ENCODE results near the gene GTF3C6. TPM values are rescaled to one million over a fixed set of nuclear protein-coding genes. Genes with fewer than 3 reads are reported as not detected.

The GTF3C6 gene
- total and polyA plus RNA-seq, 2 donors from 2014 or later: 78.1 to 128 TPM

DNA sequence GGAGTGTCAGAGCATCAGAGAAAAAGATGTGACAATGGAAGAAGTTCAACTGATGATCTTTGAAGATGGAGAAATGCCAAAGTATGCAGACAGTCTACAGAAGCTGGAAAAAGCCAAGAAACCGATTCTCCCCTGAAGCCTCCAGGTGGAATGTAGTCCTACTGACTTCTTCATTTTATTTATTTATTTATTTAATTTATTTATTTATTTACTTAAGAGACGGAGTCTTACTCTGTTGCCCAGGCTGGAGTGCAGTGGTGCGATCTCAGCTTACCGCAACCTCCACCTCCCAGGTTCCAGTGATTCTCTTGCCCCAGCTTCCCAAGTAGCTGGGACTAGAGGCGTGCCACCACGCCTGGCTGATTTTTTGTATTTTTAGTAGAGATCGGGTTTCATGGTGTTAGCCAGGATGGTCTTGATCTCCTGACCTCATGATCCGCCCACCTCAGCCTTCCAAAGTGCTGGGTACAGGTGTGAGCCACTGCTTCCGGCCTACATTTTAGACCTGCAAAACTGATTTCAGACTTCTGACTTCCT lies 21.1 kb downstream of the GTF3C6 start:
- no peaks in the 10 kb centered on the region for H3K9me3 ChIP-seq (ENCODE audit: control insufficient read depth in 2 of 3, insufficient read depth in 1 of 3, low read length in 3 of 3)
- intact Hi-C loops (cut with DNase I): no loop called here
- DNase-seq: peak in 4 of 5 donors; percentile 19 to 55 (median 32)
- H3K4me1 ChIP-seq (ENCODE audit: control insufficient read depth in 2 of 3, insufficient read depth in 2 of 3, low read depth in 1 of 3, low read length in 3 of 3): peaks cover 0 to 5% (median 2%) of the 10 kb centered on the region in 3 donors
- no peaks in the 10 kb centered on the region for H3K27me3 ChIP-seq (ENCODE audit: control insufficient read depth, insufficient read depth, low read length)
- no peak overlapping the region for H3K9ac ChIP-seq (ENCODE audit: low read length in 3 of 3)
- TF ChIP-seq, protein P1, sequence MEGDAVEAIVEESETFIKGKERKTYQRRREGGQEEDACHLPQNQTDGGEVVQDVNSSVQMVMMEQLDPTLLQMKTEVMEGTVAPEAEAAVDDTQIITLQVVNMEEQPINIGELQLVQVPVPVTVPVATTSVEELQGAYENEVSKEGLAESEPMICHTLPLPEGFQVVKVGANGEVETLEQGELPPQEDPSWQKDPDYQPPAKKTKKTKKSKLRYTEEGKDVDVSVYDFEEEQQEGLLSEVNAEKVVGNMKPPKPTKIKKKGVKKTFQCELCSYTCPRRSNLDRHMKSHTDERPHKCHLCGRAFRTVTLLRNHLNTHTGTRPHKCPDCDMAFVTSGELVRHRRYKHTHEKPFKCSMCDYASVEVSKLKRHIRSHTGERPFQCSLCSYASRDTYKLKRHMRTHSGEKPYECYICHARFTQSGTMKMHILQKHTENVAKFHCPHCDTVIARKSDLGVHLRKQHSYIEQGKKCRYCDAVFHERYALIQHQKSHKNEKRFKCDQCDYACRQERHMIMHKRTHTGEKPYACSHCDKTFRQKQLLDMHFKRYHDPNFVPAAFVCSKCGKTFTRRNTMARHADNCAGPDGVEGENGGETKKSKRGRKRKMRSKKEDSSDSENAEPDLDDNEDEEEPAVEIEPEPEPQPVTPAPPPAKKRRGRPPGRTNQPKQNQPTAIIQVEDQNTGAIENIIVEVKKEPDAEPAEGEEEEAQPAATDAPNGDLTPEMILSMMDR (IDR thresholded peaks at IDR 0.05; ENCODE audit: borderline replicate concordance, extremely low read depth, insufficient read depth): no peak
- H3K27ac ChIP-seq (ENCODE audit: low read depth in 2 of 2, low read length in 2 of 2): no peak overlapping the region
- H3K36me3 ChIP-seq (ENCODE audit: control insufficient read depth in 2 of 3, insufficient read depth in 3 of 3, low read length in 3 of 3): peaks cover 0 to 4% (median 0%) of the 10 kb centered on the region in 3 donors
- no peak overlapping the region for H3K4me3 ChIP-seq (ENCODE audit: low read length in 3 of 3)
- no peak for FAIRE-seq

DNA sequence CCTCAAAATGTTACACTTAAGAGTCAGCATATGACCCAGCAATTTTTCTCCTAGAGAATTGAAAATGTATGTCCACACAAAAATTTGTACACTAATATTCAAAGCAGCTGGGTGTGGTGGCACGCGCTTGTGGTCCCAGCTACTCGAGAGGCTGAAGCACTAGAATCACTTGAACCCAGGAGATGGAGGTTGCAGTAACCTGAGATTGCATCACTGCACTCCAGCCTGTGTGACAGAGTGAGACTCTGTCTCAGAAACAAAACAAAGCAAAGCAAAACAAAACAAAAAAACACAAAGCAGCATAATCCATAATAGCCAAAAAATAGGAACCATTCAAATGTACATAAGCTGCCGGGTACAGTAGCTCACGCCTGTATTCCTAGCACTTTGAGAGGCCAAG lies 21.7 kb downstream of the GTF3C6 start:
- intact Hi-C loops (cut with DNase I): no loop called here
- no peaks in the 10 kb centered on the region for H3K9me3 ChIP-seq (ENCODE audit: control insufficient read depth in 2 of 3, insufficient read depth in 1 of 3, low read length in 3 of 3)
- no peak for DNase-seq
- no peak for FAIRE-seq
- H3K36me3 ChIP-seq (ENCODE audit: control insufficient read depth in 2 of 3, insufficient read depth in 3 of 3, low read length in 3 of 3): peaks cover 0 to 4% (median under 1%) of the 10 kb centered on the region in 3 donors
- TF ChIP-seq, protein P1 (IDR thresholded peaks at IDR 0.05; ENCODE audit: borderline replicate concordance, extremely low read depth, insufficient read depth): no peak
- H3K9ac ChIP-seq (ENCODE audit: low read length in 3 of 3): no peak overlapping the region
- no peak overlapping the region for H3K27ac ChIP-seq (ENCODE audit: low read depth in 2 of 2, low read length in 2 of 2)
- H3K27me3 ChIP-seq (ENCODE audit: control insufficient read depth, insufficient read depth, low read length): no peaks in the 10 kb centered on the region
- H3K4me3 ChIP-seq (ENCODE audit: low read length in 3 of 3): no peak overlapping the region
- peaks cover 0 to 5% (median 2%) of the 10 kb centered on the region in 3 donors for H3K4me1 ChIP-seq (ENCODE audit: control insufficient read depth in 2 of 3, insufficient read depth in 2 of 3, low read depth in 1 of 3, low read length in 3 of 3)

- Histone ChIP-seq H3K27ac (ENCODE audit: low read depth in 2 of 2, low read length in 2 of 2) (no peak overlapping the region), H3K9me3 (ENCODE audit: control insufficient read depth in 2 of 3, insufficient read depth in 1 of 3, low read length in 3 of 3) (no peaks in the 10 kb centered on the region), H3K27me3 (ENCODE audit: control insufficient read depth, insufficient read depth, low read length) (no peaks in the 10 kb centered on the region), H3K4me3 (ENCODE audit: low read length in 3 of 3) (peak overlapping the region in 2 of 3 donors; percentile 97), H3K9ac (ENCODE audit: low read length in 3 of 3) (peak overlapping the region in 1 of 3 donors; percentile 97), H3K4me1 (ENCODE audit: control insufficient read depth in 2 of 3, insufficient read depth in 2 of 3, low read depth in 1 of 3, low read length in 3 of 3) (peaks cover 0 to 5% (median 2%) of the 10 kb centered on the region in 3 donors), H3K36me3 (ENCODE audit: control insufficient read depth in 2 of 3, insufficient read depth in 3 of 3, low read length in 3 of 3) (peaks cover 0 to 4% (median 3%) of the 10 kb centered on the region in 3 donors)
- FAIRE-seq (no peak), DNase-seq (no peak)
- intact Hi-C loops (cut with DNase I): no loop called here
- TF ChIP-seq, protein P1 (IDR thresholded peaks at IDR 0.05; ENCODE audit: borderline replicate concordance, extremely low read depth, insufficient read depth): no peak
These were observed 22.1 kb downstream of the GTF3C6 start for GRCh38 chr6:110980648-110981047.
